ENCODE measurements around the gene SHTN1.

Gene SHTN1

GRCh38 chr10:116931806-116932205 is 73.2 kb downstream of the SHTN1 start:
- no peak for FAIRE-seq
- DNase-seq (ENCODE audit: insufficient read length, low spot score), result no peak
- no peak for TF ChIP-seq POLR2A (IDR thresholded peaks at IDR 0.05; ENCODE audit: low read depth, low read length)

GRCh38 chr10:116926426-116926825 is 78.6 kb downstream of the SHTN1 start:
- FAIRE-seq (no peak), DNase-seq (ENCODE audit: insufficient read length, low spot score) (no peak)
- TF ChIP-seq TAF1 (IDR thresholded peaks at IDR 0.05; ENCODE audit: low read depth, low read length) (no peak), POLR2A (IDR thresholded peaks at IDR 0.05; ENCODE audit: low read depth, low read length) (no peak), SPI1 (IDR thresholded peaks at IDR 0.05; ENCODE audit: low read depth, low read length) (no peak), POU2F2 (IDR thresholded peaks at IDR 0.05; ENCODE audit: low read depth, low read length) (no peak), PAX5 (IDR thresholded peaks at IDR 0.05; ENCODE audit: insufficient read depth, low read length, severe bottlenecking) (no peak), POLR2AphosphoS5 (IDR thresholded peaks at IDR 0.05; ENCODE audit: low read depth, low read length) (no peak)

- no peak for FAIRE-seq
- TF ChIP-seq POU2F2 (IDR thresholded peaks at IDR 0.05; ENCODE audit: low read depth, low read length) (no peak), PAX5 (IDR thresholded peaks at IDR 0.05; ENCODE audit: insufficient read depth, low read length, severe bottlenecking) (no peak), SPI1 (IDR thresholded peaks at IDR 0.05; ENCODE audit: low read depth, low read length) (no peak), POLR2AphosphoS5 (IDR thresholded peaks at IDR 0.05; ENCODE audit: low read depth, low read length) (no peak), TAF1 (IDR thresholded peaks at IDR 0.05; ENCODE audit: low read depth, low read length) (no peak), POLR2A (IDR thresholded peaks at IDR 0.05; ENCODE audit: low read depth, low read length) (no peak)
- DNase-seq (ENCODE audit: insufficient read length, low spot score), result no peak
These were observed 79.9 kb downstream of the SHTN1 start for GRCh38 chr10:116925056-116925455.

- DNase-seq (ENCODE audit: insufficient read length, low spot score), result no peak
- FAIRE-seq, result no peak
- no peak for TF ChIP-seq PAX5 (IDR thresholded peaks at IDR 0.05; ENCODE audit: insufficient read depth, low read length, severe bottlenecking)
- TF ChIP-seq POU2F2 (IDR thresholded peaks at IDR 0.05; ENCODE audit: low read depth, low read length), result no peak
- no peak for TF ChIP-seq TAF1 (IDR thresholded peaks at IDR 0.05; ENCODE audit: low read depth, low read length)
- no peak for TF ChIP-seq POLR2AphosphoS5 (IDR thresholded peaks at IDR 0.05; ENCODE audit: low read depth, low read length)
- TF ChIP-seq POLR2A (IDR thresholded peaks at IDR 0.05; ENCODE audit: low read depth, low read length), result no peak
- no peak for TF ChIP-seq SPI1 (IDR thresholded peaks at IDR 0.05; ENCODE audit: low read depth, low read length)
These were observed 85.3 kb downstream of the SHTN1 start for GRCh38 chr10:116919706-116920105.

- DNase-seq (ENCODE audit: insufficient read length, low spot score) (no peak), FAIRE-seq (no peak)
- TF ChIP-seq POLR2A (IDR thresholded peaks at IDR 0.05; ENCODE audit: low read depth, low read length) (no peak), POU2F2 (IDR thresholded peaks at IDR 0.05; ENCODE audit: low read depth, low read length) (no peak), SPI1 (IDR thresholded peaks at IDR 0.05; ENCODE audit: low read depth, low read length) (no peak), TAF1 (IDR thresholded peaks at IDR 0.05; ENCODE audit: low read depth, low read length) (no peak), PAX5 (IDR thresholded peaks at IDR 0.05; ENCODE audit: insufficient read depth, low read length, severe bottlenecking) (no peak), POLR2AphosphoS5 (IDR thresholded peaks at IDR 0.05; ENCODE audit: low read depth, low read length) (no peak)
These were observed 85.8 kb downstream of the SHTN1 start for GRCh38 chr10:116919164-116919563.

GRCh38 chr10:116918583-116918982 is 86.4 kb downstream of the SHTN1 start:
- DNase-seq (ENCODE audit: insufficient read length, low spot score) (no peak), FAIRE-seq (no peak)
- no peak for TF ChIP-seq POU2F2 (IDR thresholded peaks at IDR 0.05; ENCODE audit: low read depth, low read length)

GRCh38 chr10:116917481-116917880 is 87.5 kb downstream of the SHTN1 start:
- TF ChIP-seq POU2F2 (IDR thresholded peaks at IDR 0.05; ENCODE audit: low read depth, low read length) (no peak), POLR2AphosphoS5 (IDR thresholded peaks at IDR 0.05; ENCODE audit: low read depth, low read length) (no peak), POLR2A (IDR thresholded peaks at IDR 0.05; ENCODE audit: low read depth, low read length) (no peak), SPI1 (IDR thresholded peaks at IDR 0.05; ENCODE audit: low read depth, low read length) (no peak), PAX5 (IDR thresholded peaks at IDR 0.05; ENCODE audit: insufficient read depth, low read length, severe bottlenecking) (no peak), TAF1 (IDR thresholded peaks at IDR 0.05; ENCODE audit: low read depth, low read length) (no peak)
- DNase-seq (ENCODE audit: insufficient read length, low spot score), result no peak
- FAIRE-seq, result no peak

- no peak for FAIRE-seq
- TF ChIP-seq POLR2A (IDR thresholded peaks at IDR 0.05; ENCODE audit: low read depth, low read length) (no peak), SPI1 (IDR thresholded peaks at IDR 0.05; ENCODE audit: low read depth, low read length) (no peak)
- DNase-seq (ENCODE audit: insufficient read length, low spot score), result no peak
These were observed 89.6 kb downstream of the SHTN1 start for GRCh38 chr10:116915340-116915739.

GRCh38 chr10:116913695-116914094 is 91.3 kb downstream of the SHTN1 start:
- FAIRE-seq, result no peak
- TF ChIP-seq POLR2AphosphoS5 (IDR thresholded peaks at IDR 0.05; ENCODE audit: low read depth, low read length), result no peak
- TF ChIP-seq TAF1 (IDR thresholded peaks at IDR 0.05; ENCODE audit: low read depth, low read length), result no peak
- TF ChIP-seq POU2F2 (IDR thresholded peaks at IDR 0.05; ENCODE audit: low read depth, low read length), result no peak
- no peak for TF ChIP-seq SPI1 (IDR thresholded peaks at IDR 0.05; ENCODE audit: low read depth, low read length)
- no peak for TF ChIP-seq POLR2A (IDR thresholded peaks at IDR 0.05; ENCODE audit: low read depth, low read length)
- TF ChIP-seq PAX5 (IDR thresholded peaks at IDR 0.05; ENCODE audit: insufficient read depth, low read length, severe bottlenecking), result no peak
- no peak for DNase-seq (ENCODE audit: insufficient read length, low spot score)

- DNase-seq (ENCODE audit: insufficient read length, low spot score) (no peak), FAIRE-seq (no peak)
- TF ChIP-seq PAX5 (IDR thresholded peaks at IDR 0.05; ENCODE audit: insufficient read depth, low read length, severe bottlenecking) (no peak), TAF1 (IDR thresholded peaks at IDR 0.05; ENCODE audit: low read depth, low read length) (no peak), POLR2A (IDR thresholded peaks at IDR 0.05; ENCODE audit: low read depth, low read length) (no peak), POU2F2 (IDR thresholded peaks at IDR 0.05; ENCODE audit: low read depth, low read length) (no peak), SPI1 (IDR thresholded peaks at IDR 0.05; ENCODE audit: low read depth, low read length) (no peak), POLR2AphosphoS5 (IDR thresholded peaks at IDR 0.05; ENCODE audit: low read depth, low read length) (no peak)
These were observed 92.8 kb downstream of the SHTN1 start for GRCh38 chr10:116912162-116912561.

GRCh38 chr10:116910910-116911309 is 94.1 kb downstream of the SHTN1 start:
- TF ChIP-seq TAF1 (IDR thresholded peaks at IDR 0.05; ENCODE audit: low read depth, low read length), result no peak
- TF ChIP-seq SPI1 (IDR thresholded peaks at IDR 0.05; ENCODE audit: low read depth, low read length), result no peak
- TF ChIP-seq POLR2A (IDR thresholded peaks at IDR 0.05; ENCODE audit: low read depth, low read length), result no peak
- no peak for TF ChIP-seq POU2F2 (IDR thresholded peaks at IDR 0.05; ENCODE audit: low read depth, low read length)
- TF ChIP-seq POLR2AphosphoS5 (IDR thresholded peaks at IDR 0.05; ENCODE audit: low read depth, low read length), result no peak
- TF ChIP-seq PAX5 (IDR thresholded peaks at IDR 0.05; ENCODE audit: insufficient read depth, low read length, severe bottlenecking), result no peak
- DNase-seq (ENCODE audit: insufficient read length, low spot score) (no peak), FAIRE-seq (no peak)

Measured in GM12891 (cell line).